CD4-positive, alpha-beta T cell treated with Interleukin-15 for 4 hours (primary cell): ENCODE results near the gene ZFR2.

Experiments
- DNase-seq: peaks from one replicate; pipeline ENCODE4 v3.0.0-alpha.2; 2020; ENCODE audit warnings: low spot score

The ZFR2 gene

DNA sequence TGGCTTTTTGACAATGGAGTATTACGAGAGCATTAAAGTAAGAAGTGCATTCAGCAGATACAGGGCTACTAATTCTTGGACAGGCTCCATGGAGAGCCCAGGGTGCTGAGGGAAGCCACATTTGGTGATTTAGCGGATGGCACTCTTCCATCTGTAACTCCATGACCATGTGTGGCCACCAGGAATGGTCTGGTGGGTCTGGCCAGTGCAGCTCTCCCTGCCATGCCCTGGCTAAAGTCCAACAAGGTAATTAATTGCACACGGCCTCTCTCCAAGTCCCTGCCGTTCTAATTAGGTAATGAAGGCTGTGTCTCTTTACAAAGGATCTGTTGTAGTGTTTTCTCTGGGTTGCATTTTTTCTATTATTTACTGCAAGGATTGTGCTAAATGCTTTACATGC is 4.3 kb upstream of the ZFR2 start:
- no peak for DNase-seq

DNA sequence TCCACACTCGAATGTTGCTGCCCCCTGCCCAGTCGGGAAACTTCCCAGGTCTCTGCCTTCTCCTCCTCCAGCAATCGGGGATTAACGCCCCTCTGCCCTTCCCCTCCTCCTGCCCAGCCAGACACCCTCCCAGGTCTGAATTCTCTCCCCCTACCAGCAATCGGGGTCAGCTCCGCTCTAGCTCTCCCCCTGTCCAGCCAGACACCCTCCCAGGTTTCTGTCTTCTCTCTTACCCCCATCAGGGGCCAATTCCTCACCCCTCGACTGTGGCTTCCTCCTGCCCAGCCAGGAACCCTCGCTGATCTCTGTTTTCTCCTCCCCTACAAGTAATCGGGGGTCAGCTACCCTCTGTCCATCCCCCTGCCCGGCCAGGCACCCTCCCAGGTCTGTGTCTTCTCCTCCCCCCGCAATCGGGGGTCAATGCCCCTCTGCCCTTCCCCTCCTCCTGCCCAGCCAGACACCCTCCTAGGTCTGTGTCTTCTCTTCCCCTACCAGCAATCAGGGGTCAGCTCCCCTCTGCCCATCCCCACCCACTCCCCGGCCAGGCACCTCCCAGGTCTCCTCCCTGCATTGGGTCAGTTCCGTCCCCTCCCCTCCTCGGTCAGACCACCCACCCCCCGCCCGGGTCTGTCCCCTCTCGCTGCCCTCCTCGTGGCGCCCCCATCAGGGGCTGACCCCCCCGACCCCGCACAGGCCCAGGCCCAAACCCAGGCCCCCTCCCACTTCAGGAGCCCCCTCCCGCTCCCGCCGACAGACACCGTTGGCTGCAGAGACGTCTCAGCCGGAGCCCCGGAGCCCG is 668 bp downstream of the ZFR2 start:
- DNase-seq: no peak

DNA sequence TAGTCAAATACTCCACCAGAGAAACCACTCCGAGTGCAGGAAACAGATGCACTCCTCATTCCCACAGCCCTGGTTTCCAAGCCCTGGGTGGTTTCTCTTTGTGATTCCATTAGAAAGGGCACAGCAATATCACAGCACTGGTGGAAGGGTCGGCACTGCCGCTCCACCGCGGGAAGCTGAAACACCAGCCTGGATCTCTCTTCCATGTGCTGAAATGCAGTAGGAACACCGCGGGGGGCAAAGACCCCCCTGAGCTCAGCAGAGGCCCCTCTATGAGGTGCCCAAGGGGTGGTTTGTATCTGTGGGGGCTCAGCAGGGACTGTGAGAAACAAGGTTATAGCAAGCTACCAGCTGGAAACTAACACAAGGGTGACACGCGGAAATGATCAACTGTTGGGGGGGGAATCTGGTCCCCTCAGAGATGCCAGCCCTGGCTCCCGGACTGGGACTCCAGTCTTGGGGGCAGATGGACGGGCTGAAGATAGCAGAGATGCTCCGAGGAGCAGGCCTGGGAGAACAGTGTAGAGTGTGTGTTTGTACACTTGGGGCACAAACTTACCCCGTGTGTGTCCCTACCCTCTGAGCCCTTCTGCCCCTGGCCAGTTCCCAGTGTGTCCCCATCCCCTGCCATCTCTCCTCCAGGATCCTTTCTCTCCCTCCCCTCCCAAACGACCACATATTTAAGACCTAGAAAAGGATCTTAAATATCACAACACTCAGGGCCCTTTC is 1.8 kb downstream of the ZFR2 start:
- no peak for DNase-seq

DNA sequence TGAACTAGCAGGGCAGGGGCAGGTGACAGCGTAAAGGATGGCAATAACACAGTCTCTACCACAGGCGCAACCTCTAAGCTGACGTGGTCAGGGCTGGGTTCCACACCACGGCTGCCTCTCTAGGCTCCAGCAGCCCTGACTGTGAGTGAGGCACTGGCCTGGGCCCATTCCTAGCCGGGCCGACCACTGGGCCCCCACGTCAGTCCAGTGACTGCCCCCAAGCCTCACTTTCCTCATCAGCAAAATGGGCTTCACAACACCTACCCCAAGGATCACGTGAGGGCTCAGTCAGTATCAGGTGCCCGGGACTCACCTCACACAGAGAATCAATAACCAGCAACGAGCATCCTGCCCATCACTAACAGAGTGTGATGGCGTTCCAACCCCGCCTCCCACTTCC is 5.2 kb downstream of the ZFR2 start:
- DNase-seq: no peak

DNA sequence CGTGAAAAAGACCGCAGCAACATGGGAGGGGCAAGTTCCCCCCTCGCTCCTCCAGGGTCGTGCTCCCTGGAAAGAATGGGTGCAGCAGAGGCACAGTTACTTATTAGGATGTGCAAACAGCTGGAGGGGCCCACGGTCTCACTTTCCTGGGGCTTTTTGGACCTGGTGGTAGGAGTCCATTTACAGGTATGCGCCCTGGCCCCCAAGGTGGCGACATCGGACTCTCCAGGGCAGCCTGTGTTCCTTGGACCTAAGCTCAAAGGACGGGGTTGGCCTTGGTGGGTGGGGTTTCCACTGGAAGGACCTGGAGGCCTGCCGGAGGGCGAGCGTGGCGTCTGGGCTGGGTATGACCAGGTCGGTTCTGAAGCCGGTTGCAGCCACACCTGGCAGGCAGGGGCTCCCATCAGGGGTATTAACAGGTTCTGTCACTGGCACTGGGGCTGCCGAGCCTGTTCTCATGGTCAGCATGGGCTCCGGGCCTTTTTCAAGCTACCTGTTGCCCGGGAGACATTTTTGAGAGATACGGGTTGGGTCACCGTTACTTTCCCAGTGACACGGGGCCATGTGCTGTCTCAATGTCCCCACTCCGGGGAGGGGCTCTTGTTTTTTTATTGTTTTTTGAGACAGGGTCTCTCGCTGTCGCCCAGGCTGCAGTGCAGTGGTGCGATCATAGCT is 5.9 kb downstream of the ZFR2 start:
- DNase-seq: no peak

DNA sequence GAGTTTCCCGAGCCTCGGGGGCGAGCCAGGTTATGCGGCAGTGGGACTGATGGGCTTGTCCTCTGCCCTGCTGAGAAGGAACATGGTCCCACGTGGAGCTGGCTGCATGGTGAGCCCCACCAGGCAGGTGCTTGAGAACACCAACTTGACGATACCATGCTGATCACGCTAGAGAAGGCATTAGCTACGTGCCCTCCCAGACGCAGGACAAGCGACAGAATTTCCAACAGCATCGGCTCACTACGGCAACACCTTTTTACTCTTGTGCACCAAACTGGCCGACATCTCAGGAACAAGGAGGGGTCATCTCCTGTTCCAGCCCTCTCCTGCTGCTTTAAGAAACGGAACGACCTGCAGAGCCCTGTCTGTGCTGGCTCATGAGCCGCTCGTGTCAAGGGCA is 8.3 kb downstream of the ZFR2 start:
- no peak for DNase-seq

DNA sequence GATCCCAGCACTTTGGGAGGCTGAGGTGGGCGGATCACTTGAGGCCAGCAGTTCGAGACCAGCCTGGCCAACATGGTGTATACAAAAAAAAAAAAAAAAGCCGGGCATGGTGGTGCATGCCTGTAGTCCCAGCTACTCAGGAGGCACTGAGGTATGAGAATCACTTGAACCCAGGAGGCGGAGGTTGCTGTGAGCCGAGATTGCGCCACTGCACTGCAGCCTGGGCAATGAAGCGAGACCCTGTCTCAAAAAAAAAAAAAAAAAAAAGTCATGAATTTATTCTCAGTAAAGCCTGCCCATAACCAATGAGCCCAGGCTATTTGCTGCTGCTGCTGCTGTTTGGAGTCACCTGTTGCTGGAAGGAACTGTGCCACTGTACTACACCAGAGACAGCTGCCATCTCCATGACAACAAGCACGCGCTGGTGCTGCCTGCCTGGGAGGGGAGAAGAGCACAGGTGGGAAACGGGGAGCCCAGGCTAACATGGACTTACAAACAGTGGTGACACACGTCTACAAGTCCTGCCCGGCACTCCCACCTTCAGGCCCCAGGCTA is 11.3 kb downstream of the ZFR2 start:
- DNase-seq: no peak

DNA sequence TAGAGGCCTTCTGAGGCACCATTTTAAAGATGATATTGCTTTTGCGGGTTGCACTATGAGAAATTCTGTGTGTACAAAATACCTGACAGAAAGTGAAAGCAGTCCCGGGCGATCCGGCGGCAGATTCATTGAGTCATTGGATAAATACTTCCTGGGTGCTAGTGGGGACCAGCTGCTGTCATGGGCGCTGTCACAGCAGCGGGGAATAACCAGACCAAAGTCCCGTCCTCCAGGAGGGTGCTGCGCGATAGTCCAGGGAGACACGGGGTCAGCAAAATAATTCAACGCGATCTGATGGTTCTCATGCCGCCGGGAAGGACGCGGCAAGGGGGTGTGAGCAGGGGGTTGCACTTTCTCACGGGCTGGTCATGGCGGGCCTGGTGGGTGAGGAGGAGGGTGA is 13.5 kb downstream of the ZFR2 start:
- no peak for DNase-seq

DNA sequence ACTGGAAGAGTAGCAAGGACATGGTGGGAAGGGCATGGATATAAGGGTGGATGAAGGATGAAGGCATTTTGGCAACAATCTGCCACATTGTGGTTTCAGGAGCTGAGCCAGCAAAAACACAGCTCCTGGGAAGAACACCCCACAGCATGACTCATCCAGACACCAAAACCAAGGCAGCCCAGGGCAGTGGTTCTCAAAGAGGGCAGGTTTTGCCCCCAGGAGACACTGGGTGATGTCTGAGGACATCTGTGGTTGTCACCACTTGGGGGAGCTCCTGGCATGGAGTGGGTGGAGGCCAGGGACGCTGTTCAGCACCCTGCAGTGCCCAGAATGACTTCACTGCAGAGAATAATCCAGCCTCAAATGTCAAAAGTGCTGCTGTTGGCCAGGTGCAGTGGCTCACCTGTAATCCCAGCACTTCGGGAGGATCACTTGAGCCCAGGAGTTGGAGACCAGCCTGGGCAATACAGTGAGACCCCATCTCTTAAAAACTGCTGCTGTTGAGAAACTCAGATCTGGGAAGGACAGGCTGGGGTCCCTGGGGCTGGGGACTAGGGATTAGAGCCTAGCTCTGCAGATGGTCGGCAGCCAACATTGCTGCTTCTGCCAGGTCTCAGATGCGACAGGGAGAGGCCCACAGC is 16.1 kb downstream of the ZFR2 start:
- peak; percentile 37 for DNase-seq

DNA sequence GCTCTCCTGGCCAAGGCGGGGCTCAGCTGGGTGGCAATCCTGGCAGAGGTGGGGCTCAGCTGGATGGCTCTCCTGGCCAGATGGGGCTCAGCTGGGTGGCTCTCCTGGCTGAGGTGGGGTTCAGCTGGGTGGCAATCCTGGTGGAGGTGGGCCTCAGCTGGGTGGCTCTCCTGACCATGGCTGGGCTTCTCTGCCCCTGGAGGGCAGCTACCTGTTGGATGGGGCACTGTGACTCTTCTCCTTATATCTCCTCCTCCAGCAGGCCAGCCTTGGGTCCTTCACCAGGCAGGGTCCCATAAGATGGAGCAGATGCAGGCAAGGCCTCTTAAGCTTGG is 16.7 kb downstream of the ZFR2 start:
- no peak for DNase-seq

DNA sequence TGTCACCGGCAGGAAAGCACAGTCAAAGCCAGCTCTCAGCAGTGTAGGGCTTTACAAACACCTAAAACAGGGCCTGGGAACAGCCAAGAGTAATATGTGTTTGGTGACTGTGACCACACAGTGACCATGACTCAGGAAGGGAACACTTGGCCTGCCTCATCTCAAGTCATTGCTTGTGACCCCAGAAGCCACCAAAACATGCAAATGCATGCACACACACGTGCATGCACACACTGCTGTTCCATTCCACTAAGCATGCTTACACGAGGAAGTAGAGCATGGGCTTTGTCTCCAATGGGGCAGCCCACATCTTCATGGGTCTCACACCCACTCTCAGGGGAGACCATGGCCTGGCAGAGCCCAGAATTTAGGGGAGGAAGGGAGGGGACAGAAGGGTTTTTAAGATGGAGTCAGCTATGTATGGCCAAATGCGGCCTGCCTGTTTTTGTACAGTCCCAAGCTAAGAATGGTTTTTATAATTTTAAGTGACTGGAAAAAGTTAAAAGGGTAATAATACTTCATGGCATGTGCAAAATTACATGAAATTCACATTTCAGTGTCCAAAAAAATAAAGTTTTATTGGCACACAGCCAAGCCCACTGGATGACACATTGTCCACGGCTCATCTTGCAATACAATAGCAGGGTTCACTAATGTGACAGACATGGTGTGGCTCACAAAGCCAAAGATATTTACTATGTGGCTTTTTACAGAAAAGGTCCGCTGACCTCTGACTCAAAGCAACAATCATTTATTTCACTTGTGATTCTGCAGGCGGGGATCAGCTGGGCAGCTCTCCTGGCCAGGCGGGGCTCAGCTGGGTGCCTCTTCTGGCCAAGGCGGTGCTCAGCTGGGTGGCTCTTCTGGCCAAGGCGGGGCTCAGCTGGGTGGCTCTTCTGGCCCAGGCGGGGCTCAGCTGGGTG is 17.3 kb downstream of the ZFR2 start:
- no peak for DNase-seq

DNA sequence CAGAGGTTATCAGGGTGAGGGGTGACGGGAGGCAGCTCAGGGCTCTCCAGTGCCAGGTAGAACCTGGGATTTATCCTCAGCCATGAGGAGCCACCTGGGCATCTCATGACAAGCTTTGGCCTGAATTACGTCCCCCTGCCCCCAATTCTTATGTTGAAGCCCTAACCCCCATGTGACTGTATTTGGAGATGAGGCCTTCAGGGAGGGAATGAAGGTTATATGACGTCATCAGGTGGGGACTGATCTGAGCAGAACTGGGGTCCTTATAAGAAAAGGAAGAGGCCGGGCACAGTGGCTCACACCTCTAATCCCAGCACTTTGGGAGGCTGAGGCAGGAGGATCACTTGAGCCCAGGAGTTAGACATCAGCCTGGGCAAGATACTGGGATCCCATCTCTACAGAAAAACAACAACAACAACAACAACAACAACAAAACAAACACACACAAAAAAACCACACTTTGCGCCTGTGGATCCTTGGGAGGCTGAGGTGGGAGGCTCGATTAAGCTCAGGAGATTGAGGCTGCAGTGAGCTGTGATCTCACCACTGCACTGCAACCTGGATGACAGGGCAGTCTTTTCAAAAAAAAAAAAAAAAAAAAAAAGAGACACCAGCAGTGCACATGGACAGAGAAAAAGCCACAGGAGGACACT is 18.4 kb downstream of the ZFR2 start:
- no peak for DNase-seq

DNA sequence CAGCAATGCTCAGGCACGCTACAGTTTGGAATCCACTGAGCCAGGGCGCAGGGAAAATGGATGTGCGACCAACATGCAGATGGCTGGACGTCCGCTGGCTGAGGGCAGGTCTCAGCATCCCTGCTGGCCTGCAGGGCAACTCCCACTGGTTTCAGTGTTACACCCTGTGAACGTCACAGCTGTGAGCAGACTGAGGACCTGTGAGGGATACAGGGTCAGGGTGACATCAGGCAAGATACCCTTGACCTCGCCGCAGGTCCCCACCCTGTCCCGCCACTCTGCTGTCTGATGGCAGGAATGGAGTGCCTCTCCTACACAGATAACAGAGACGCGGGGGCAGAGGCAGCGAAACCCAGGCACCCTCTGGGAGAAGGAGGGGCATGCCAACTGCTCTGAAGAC is 19.1 kb downstream of the ZFR2 start:
- no peak for DNase-seq

DNA sequence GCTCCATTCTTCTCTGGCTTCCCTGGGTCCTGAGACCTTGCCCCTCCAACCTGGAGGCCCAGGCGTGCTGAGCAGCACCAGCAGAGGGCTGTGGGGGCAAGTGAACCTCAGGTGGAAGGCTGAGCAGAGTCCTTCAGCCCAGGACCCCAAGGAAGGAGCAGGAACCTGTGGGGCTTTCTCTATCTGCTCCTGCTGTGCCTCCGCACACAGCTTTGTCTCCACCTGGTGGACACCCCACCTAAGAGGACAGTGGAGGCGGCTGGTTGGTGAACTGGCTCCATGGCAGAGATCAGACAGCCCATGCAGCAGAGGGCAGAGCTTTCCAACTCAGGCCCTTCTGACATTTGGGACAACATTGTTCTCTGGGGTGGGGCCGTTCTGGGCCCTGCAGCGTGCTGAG is 19.7 kb downstream of the ZFR2 start:
- peak; percentile 45 for DNase-seq

DNA sequence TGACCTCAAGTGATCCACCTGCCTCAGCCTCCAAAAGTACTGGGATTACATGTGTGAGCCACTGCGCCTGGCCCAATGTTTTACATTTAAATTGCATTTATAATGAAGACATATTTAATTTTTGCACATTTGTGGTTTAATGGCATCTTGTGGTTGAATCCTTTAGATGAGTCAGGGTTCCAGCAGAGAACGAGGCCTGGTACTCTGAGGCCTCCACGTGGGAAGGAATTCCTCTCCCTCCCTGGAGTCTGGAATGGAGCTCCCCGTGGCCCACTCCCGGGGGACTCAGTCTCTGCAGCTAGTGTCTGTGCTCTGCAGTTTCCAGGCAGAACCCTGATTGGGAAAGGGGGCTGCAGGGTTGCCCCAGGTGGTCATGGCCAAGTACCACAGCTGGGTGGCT is 24.2 kb downstream of the ZFR2 start:
- DNase-seq: no peak

DNA sequence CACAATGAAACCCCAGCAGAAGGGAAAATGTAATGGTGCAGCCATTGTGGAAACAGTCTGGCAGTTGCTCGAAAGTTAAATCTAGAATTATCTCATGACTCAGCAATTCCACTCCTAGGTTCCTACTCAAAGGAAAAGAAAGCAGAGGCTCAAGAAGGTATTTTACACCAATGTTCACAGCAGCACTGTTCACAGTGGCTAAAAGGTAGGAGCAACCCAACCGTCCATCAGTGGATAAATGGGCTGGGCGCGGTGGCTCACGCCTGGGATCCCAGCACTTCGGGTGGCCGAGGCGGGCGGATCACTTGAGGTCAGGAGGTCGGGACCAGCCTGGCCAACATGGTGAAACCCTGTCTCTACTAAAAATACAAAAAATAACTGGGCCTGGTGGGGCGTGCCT is 25.9 kb downstream of the ZFR2 start:
- no peak for DNase-seq

DNA sequence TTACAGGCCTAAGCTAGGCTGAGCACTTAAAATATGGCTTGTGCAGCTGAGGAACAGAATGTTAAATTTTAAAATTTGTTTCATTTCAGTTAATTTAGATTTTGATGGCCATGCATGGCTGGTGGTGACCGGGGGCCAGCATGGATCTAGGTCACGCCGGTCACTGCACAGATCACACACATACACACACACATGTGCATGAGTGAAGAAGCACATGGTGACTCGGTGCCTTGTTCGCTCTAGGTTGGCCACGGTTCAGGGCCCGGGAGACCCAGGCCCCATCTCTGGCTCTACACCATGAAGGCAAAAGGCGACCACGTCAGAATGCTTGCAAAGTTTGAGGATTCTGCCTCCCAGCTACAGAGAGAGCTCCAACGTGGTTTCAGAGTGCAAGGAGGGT is 28.0 kb downstream of the ZFR2 start:
- no peak for DNase-seq

DNA sequence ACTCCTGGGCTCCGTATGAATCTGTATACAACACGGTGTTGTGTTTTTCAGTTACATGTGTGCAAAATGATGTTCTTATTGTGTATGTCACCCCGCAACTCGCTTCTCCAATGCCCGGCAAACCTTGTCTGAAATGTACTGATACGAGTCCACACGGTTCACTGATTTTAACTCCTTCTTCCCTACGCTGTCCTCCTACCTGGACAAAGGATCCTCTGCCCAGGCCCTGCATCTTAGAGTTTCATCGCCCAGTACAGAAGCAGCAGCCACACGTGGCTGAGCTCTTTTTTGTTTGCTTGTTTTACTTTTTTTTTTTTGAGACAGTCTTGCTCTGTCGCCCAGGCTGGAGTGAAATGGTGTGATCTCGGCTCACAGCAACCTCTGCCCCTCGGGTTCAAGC is 28.9 kb downstream of the ZFR2 start:
- DNase-seq: no peak

DNA sequence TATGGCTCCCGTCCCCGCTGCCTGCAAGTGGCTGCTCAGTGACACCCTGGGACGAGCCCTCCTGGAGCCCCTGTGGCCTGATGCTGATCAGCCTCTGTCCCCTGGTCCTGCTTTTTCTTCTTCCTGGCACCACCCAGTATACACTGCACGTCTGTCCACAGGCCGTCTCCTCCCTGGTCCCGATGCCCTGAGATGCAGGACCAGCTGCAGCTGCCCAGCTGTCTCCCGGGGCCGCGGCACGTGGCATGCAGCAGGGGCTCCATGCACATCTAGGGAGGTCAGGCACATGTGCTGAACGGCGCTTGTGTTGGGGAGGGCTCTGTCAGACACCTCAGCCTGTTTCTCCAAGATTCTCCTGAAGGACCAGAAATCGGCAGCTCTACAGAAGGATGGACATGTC is 30.2 kb downstream of the ZFR2 start:
- DNase-seq: no peak

DNA sequence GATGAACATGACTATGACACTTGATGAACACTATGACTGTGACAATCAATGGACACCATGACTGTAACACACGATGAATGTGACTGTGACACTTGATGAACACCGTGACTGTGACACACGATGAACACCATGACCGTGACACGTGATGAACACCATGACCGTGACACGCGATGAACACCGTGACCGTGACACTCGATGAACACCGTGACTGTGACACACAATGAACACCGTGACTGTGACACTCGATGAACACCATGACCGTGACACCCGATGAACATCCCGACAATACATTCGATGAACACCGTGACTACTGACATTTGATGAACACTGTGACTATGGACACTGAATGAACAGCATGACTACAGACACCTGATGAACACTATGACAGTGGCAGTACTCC is 30.9 kb downstream of the ZFR2 start:
- no peak for DNase-seq

DNA sequence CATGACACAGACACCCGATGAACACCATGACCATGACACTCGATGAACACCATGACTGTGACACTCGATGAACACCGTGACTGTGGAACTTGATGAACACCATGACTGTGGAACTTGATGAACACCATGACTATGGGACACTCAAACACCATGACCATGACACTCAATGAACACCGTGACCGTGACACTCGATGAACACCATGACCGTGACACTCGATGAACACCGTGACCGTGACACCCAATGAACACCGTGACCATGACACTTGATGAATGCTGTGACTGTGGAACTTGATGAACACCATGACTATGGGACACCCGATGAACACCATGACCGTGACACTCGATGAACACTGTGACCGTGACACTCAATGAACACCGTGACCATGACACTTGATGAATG is 31.5 kb downstream of the ZFR2 start:
- DNase-seq: no peak
